BJ (cell line): ENCODE measurements around the gene ZNF846. TPM values are rescaled to one million over a fixed set of nuclear protein-coding genes. Genes with fewer than 3 reads are reported as not detected.

ENCODE experiments used
- CTCF ChIA-PET: fragments of 350-600 bp; formaldehyde crosslinking; extraction: SDS; loops from one replicate; lab custom pipeline; 2021; ENCODE audit warnings: antibody characterized with exemption, inconsistent platforms; lab: Yijun Ruan, JAX
- POLR2A ChIA-PET: fragments of 300-600 bp; sonication (Branson Sonifier 250); formaldehyde crosslinking; extraction: SDS; loops from one replicate; lab custom pipeline; 2021; ENCODE audit warnings: antibody characterized with exemption; lab: Charles Lee
- DNase-seq: peaks from one replicate; pipeline ENCODE4 v3.0.0-alpha.2; 2011; ENCODE audit warnings: low read depth
- H3K27me3 ChIP-seq: 2 replicates; pipeline ENCODE4 v1.6.0; 2011; ENCODE audit warnings: low read length; ENCODE audit not compliant: control insufficient read depth, insufficient read depth
- H3K36me3 ChIP-seq: 2 replicates; pipeline ENCODE4 v1.5.1; 2011; ENCODE audit warnings: low read length; ENCODE audit not compliant: control insufficient read depth, insufficient read depth
- H3K4me3 ChIP-seq: 2 replicates; pipeline ENCODE4 v1.5.1; 2011; ENCODE audit warnings: low read depth, mild to moderate bottlenecking, control low read depth, low read length
- CTCF ChIP-seq: IDR thresholded peaks from 2 replicates; pipeline ENCODE4 v1.5.1; 2011; ENCODE audit warnings: low read depth, mild to moderate bottlenecking, control low read depth, inconsistent platforms, low read length, moderate library complexity; ENCODE audit not compliant: insufficient read depth
- polyA plus RNA-seq: library from polyadenylated mRNA; depleted of rRNA; stranded (reverse); fragments of >200 nt; gene quantifications from 2 replicates; pipeline ENCODE4 v1.2.3, GENCODE V29; 2011

The ZNF846 gene
- polyA plus RNA-seq, 1 experiment, result 3.6 TPM

DNA sequence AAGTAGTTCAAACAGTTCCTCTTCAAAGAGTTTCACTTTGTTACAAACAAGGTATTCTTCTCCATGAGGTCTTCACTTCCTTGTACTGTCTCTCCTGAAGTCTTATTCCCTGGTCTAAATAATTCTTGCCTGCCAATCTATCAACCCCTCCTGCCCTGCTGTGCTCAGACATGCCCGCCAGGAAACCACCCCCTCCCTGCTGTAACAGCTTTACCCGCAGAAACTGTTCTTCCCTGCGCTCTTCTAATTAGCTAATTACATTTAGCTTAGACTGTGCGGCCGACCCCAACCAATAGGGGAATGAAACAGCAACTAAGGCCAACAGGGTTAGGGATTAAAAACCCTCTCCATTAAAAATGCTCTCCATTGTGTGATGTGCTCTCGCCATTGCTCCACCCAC, 46.7 kb downstream of the ZNF846 start:
- no peak for TF ChIP-seq CTCF
- Histone ChIP-seq H3K36me3 (no peaks in the 10 kb centered on the region), H3K4me3 (no peak overlapping the region), H3K27me3 (no peaks in the 10 kb centered on the region)
- no peak for DNase-seq
- POLR2A ChIA-PET, result no interaction called here
- CTCF ChIA-PET, result interaction anchor here (1.0 kb wide), 1 partner anchor 11 kb away, joined by 3 read pairs; no protein-coding TSS in a partner anchor

GRCh38 chr19:9720541-9720940, 48.0 kb downstream of the ZNF846 start:
- ChIA-PET POLR2A (no interaction called here), CTCF (interaction anchor here (0.8 kb wide), 1 partner anchor 10 kb away, joined by 3 read pairs; no protein-coding TSS in a partner anchor)
- H3K4me3 ChIP-seq, result no peak overlapping the region
- TF ChIP-seq CTCF, result no peak
- no peaks in the 10 kb centered on the region for H3K27me3 ChIP-seq
- DNase-seq, result no peak
- H3K36me3 ChIP-seq, result no peaks in the 10 kb centered on the region

- Histone ChIP-seq H3K36me3 (no peaks in the 10 kb centered on the region), H3K27me3 (no peaks in the 10 kb centered on the region), H3K4me3 (no peak overlapping the region)
- CTCF ChIA-PET, result no interaction called here
- DNase-seq, result no peak
- POLR2A ChIA-PET, result no interaction called here
- no peak for TF ChIP-seq CTCF
Measured at GRCh38 chr19:9711815-9712214, 56.7 kb downstream of the ZNF846 start.

- no peaks in the 10 kb centered on the region for H3K36me3 ChIP-seq
- CTCF ChIA-PET, result no interaction called here
- H3K27me3 ChIP-seq, result no peaks in the 10 kb centered on the region
- POLR2A ChIA-PET, result no interaction called here
- H3K4me3 ChIP-seq, result no peak overlapping the region
- DNase-seq, result no peak
- TF ChIP-seq CTCF, result no peak
Measured at GRCh38 chr19:9709305-9709704, 59.2 kb downstream of the ZNF846 start.

- DNase-seq, result no peak
- ChIA-PET CTCF (interaction anchor here (1.8 kb wide), 1 partner anchor 16 kb away, joined by 5 read pairs; no protein-coding TSS in a partner anchor), POLR2A (no interaction called here)
- no peak for TF ChIP-seq CTCF
- no peaks in the 10 kb centered on the region for H3K36me3 ChIP-seq
- no peaks in the 10 kb centered on the region for H3K27me3 ChIP-seq
- H3K4me3 ChIP-seq, result no peak overlapping the region
Measured at GRCh38 chr19:9705836-9706235, 62.7 kb downstream of the ZNF846 start.
